Measurements from ENCODE around the gene CNPY4. TPM values are rescaled to one million over a fixed set of nuclear protein-coding genes. Genes with fewer than 3 reads are reported as not detected.

Gene CNPY4
- total RNA-seq, 1 experiment from 2014 or later: 10.4 TPM

GRCh38 chr7:100130608-100131453 lies 11.4 kb downstream of the CNPY4 start:
- peak; percentile 97 for TF ChIP-seq CTCF (conservative IDR thresholded peaks at IDR 0.05)
- no peak overlapping the region for H3K27ac ChIP-seq (ENCODE audit: insufficient read length, low read depth, low read length)
- no peak overlapping the region for H3T11ph ChIP-seq (ENCODE audit: low read length)
- H4K20me1 ChIP-seq (ENCODE audit: control insufficient read depth, insufficient read depth, insufficient read length): no peaks in the 10 kb centered on the region
- no peaks in the 10 kb centered on the region for H3K9me3 ChIP-seq (ENCODE audit: control insufficient read depth, low read depth, low read length)
- H4K8ac ChIP-seq (replicated peaks; ENCODE audit: insufficient read length, low read depth, low read length): no peak overlapping the region
- no peak overlapping the region for H4K91ac ChIP-seq (ENCODE audit: insufficient read length, low read depth, low read length)
- no peak overlapping the region for H3K18ac ChIP-seq (ENCODE audit: insufficient read length, low read depth, low read length)
- H2BK12ac ChIP-seq (ENCODE audit: insufficient read length, low read depth, low read length): no peak overlapping the region
- Mint-ChIP-seq H3K9me3 (no peaks in the 10 kb centered on the region), H3K36me3 (ENCODE audit: insufficient read depth in 1 of 3, low read depth in 3 of 3) (no peaks in the 10 kb centered on the region), H3K27ac (no peak overlapping the region), H3K4me3 (peak overlapping the region in 1 of 2 experiments; percentile 23; a peak in 3 of 5 replicates), H3K27me3 (ENCODE audit: low read depth) (peaks cover 35% of the 10 kb centered on the region), H3K4me1 (peaks cover 10 to 11% of the 10 kb centered on the region in 2 experiments)
- no peak overlapping the region; the same call in 1 of the 2 replicates for H3K14ac ChIP-seq (ENCODE audit: insufficient read depth, low read length)
- no peak overlapping the region for H2BK120ac ChIP-seq (ENCODE audit: low read depth, low read length, poor library complexity, severe bottlenecking)
- H4K5ac ChIP-seq (ENCODE audit: insufficient read length, low read depth, low read length): no peak overlapping the region
- peak; percentile 93 for DNase-seq
- no peaks in the 10 kb centered on the region for H3K79me2 ChIP-seq (ENCODE audit: insufficient read depth, low read length)
- H2BK15ac ChIP-seq (ENCODE audit: low read depth, low read length): no peak overlapping the region
- H2BK5ac ChIP-seq (ENCODE audit: insufficient read length, low read length): no peak overlapping the region
- H2BK20ac ChIP-seq (ENCODE audit: low read depth, low read length, poor library complexity, severe bottlenecking): no peak overlapping the region
- no peak overlapping the region for H3K56ac ChIP-seq (ENCODE audit: insufficient read length, low read depth, low read length)
- no peaks in the 10 kb centered on the region for H3K79me1 ChIP-seq (ENCODE audit: insufficient read depth, low read depth, low read length, poor library complexity, severe bottlenecking)
- no CpG with 5 or more reads among the region's 24 CpGs for WGBS (ENCODE audit: extremely low coverage, insufficient read length, low lambda C conversion rate)
- H2AK5ac ChIP-seq (ENCODE audit: insufficient read length, low read length): no peak overlapping the region
- H3K23me2 ChIP-seq (ENCODE audit: insufficient read length, low read depth, low read length, poor library complexity, severe bottlenecking): peaks cover 15% of the 10 kb centered on the region
- H3K23ac ChIP-seq (ENCODE audit: insufficient read length, low read depth, low read length): no peak overlapping the region
- no peaks in the 10 kb centered on the region; the same call in 1 of the 2 replicates for H3K27me3 ChIP-seq (ENCODE audit: insufficient read depth, low read length)
- peak overlapping the region; percentile 7 for H2AFZ ChIP-seq (ENCODE audit: low read length)
- H3K4me1 ChIP-seq (ENCODE audit: insufficient read depth, low read length): peaks cover 4% of the 10 kb centered on the region; the same call in 1 of the 2 replicates
- no peak overlapping the region for H3K4ac ChIP-seq (ENCODE audit: low read depth, low read length)
- H3K9ac ChIP-seq (ENCODE audit: extremely low read depth, insufficient read length, low read length): no peak overlapping the region
- peak overlapping the region; percentile 45 for H3K4me2 ChIP-seq (ENCODE audit: insufficient read depth, insufficient read length, low read length)

Data from H9 (cell line).